Neural cell (in vitro differentiated cells): ENCODE results near the gene HOXD1. TPM values are rescaled to one million over a fixed set of nuclear protein-coding genes. Genes with fewer than 3 reads are reported as not detected.

Source experiments
- H2AFZ ChIP-seq: fragments of 200-600, 300-800 bp; sonication (generic), shearing (Covaris generic); 2 replicates; pipeline ENCODE4 v1.6.0; 2014; ENCODE audit warnings: low read depth, mild to moderate bottlenecking, antibody characterized with exemption, low read length, moderate library complexity
- H3F3A ChIP-seq: fragments of 200-600 bp; shearing (Covaris generic); 2 replicates; pipeline ENCODE4 v1.6.1; 2016; ENCODE audit warnings: mild to moderate bottlenecking, moderate library complexity, mixed read lengths, antibody characterized with exemption, low read length; ENCODE audit not compliant: insufficient read depth, poor library complexity, severe bottlenecking
- H3K27ac ChIP-seq: fragments of 200-600, 300-800 bp; sonication (generic), shearing (Covaris generic); 2 replicates; pipeline ENCODE4 v1.5.1; 2014; ENCODE audit warnings: mild to moderate bottlenecking, low read length, moderate library complexity
- H3K27me3 ChIP-seq: fragments of 300-800, 200-600 bp; sonication (generic), shearing (Covaris generic); 2 replicates; pipeline ENCODE4 v1.6.0; 2014; ENCODE audit warnings: mild to moderate bottlenecking, low read depth, low read length, moderate library complexity; ENCODE audit not compliant: insufficient read depth
- H3K36me3 ChIP-seq: fragments of 300-800, 200-600 bp; sonication (generic), shearing (Covaris generic); 2 replicates; pipeline ENCODE4 v1.5.1; 2014; ENCODE audit warnings: mild to moderate bottlenecking, antibody characterized with exemption, low read length, moderate library complexity; ENCODE audit not compliant: insufficient read depth
- H3K4me2 ChIP-seq: fragments of 300-800, 200-600 bp; sonication (generic), shearing (Covaris generic); 2 replicates; pipeline ENCODE4 v1.6.0; 2014; ENCODE audit warnings: mild to moderate bottlenecking, low read length
- H3K4me3 ChIP-seq: fragments of 300-800, 200-600 bp; sonication (generic), shearing (Covaris generic); 2 replicates; pipeline ENCODE4 v1.5.1; 2014; ENCODE audit warnings: mild to moderate bottlenecking, low read length, moderate library complexity
- H3K79me2 ChIP-seq: fragments of 200-600 bp; shearing (Covaris generic); replicated peaks from 2 replicates; pipeline ENCODE4 v1.6.0; 2014; ENCODE audit warnings: mild to moderate bottlenecking, low read length, moderate library complexity; ENCODE audit not compliant: insufficient read depth
- H3K9ac ChIP-seq: fragments of 300-800, 200-600 bp; sonication (generic), shearing (Covaris generic); 2 replicates; pipeline ENCODE4 v1.6.1; 2016; ENCODE audit warnings: mild to moderate bottlenecking, low read length, mixed read lengths
- H3K9me2 ChIP-seq: fragments of 200-600 bp; shearing (Covaris generic); 2 replicates; pipeline ENCODE4 v1.6.1; 2016; ENCODE audit warnings: mild to moderate bottlenecking, low read length, mixed read lengths; ENCODE audit not compliant: insufficient read depth
- H3K9me3 ChIP-seq: fragments of 200-600, 300-800 bp; sonication (generic), shearing (Covaris generic); 2 replicates; pipeline ENCODE4 v1.6.1; 2016; ENCODE audit warnings: mild to moderate bottlenecking, mixed run types, low read length, moderate library complexity, mixed read lengths
- H4K20me1 ChIP-seq: fragments of 200-600 bp; shearing (Covaris generic); 2 replicates; pipeline ENCODE4 v1.6.1; 2016; ENCODE audit warnings: mild to moderate bottlenecking, mixed run types; ENCODE audit not compliant: insufficient read depth
- EP300 ChIP-seq: fragments of 450-650 bp; conservative IDR thresholded peaks from 2 replicates; pipeline ENCODE4 v1.6.1; 2014; ENCODE audit warnings: antibody characterized with exemption, mild to moderate bottlenecking, moderate library complexity; ENCODE audit not compliant: poor library complexity, severe bottlenecking
- EZH2 ChIP-seq: fragments of 200-600, 300-800 bp; shearing (Covaris generic), sonication (generic); IDR thresholded peaks from 2 replicates; pipeline ENCODE4 v1.6.1; 2014; ENCODE audit warnings: antibody characterized with exemption, low read length, borderline replicate concordance, mild to moderate bottlenecking; ENCODE audit not compliant: insufficient read depth, poor library complexity, severe bottlenecking
- MXI1 ChIP-seq: fragments of 450-650 bp; conservative IDR thresholded peaks from 2 replicates; pipeline ENCODE4 v1.6.1; 2014; ENCODE audit warnings: antibody characterized with exemption, mild to moderate bottlenecking; ENCODE audit not compliant: poor library complexity, severe bottlenecking
- POLR2AphosphoS5 ChIP-seq: IDR thresholded peaks from 2 replicates; pipeline ENCODE4 v1.6.1; 2012
- RAD21 ChIP-seq: fragments of 450-650 bp; conservative IDR thresholded peaks from 2 replicates; pipeline ENCODE4 v1.6.1; 2014; ENCODE audit warnings: antibody characterized with exemption, mild to moderate bottlenecking, moderate library complexity
- REST ChIP-seq: IDR thresholded peaks from 2 replicates; pipeline ENCODE4 v1.6.1; 2012; ENCODE audit warnings: borderline replicate concordance
- SMC3 ChIP-seq: fragments of 450-650 bp; conservative IDR thresholded peaks from 2 replicates; pipeline ENCODE4 v1.6.1; 2014; ENCODE audit warnings: antibody characterized with exemption, mild to moderate bottlenecking, moderate library complexity; ENCODE audit not compliant: poor library complexity
- TAF1 ChIP-seq: IDR thresholded peaks from 2 replicates; pipeline ENCODE4 v1.6.1; 2012; ENCODE audit warnings: low read depth
- polyA plus RNA-seq: library from polyadenylated mRNA; depleted of rRNA; stranded (reverse); fragments of >200 nt; gene quantifications from 2 replicates; pipeline ENCODE4 v1.2.3, GENCODE V29; 2014
- TF ChIP-seq, protein P1 (sequence below): fragments of 450-650 bp; IDR thresholded peaks from 2 replicates; pipeline ENCODE4 v1.5.1; 2014; ENCODE audit warnings: antibody characterized with exemption, mild to moderate bottlenecking, moderate library complexity; ENCODE audit not compliant: poor library complexity, severe bottlenecking

HOXD1 gene
- polyA plus RNA-seq, 1 donor from 2014 or later = not detected

GRCh38 chr2:176164201-176164600, 24.3 kb upstream of the HOXD1 start:
- Histone ChIP-seq H3K27ac (no peak overlapping the region), H3K9me2 (no peaks in the 10 kb centered on the region), H3F3A (no peaks in the 10 kb centered on the region), H3K4me2 (no peak overlapping the region), H2AFZ (no peak overlapping the region), H3K79me2 (no peaks in the 10 kb centered on the region), H3K27me3 (peaks cover 100% of the 10 kb centered on the region), H3K4me3 (no peak overlapping the region), H3K9me3 (peaks cover 23% of the 10 kb centered on the region), H3K36me3 (no peaks in the 10 kb centered on the region), H3K9ac (no peak overlapping the region), H4K20me1 (no peaks in the 10 kb centered on the region)
- no peak for TF ChIP-seq MXI1
- no peak for TF ChIP-seq POLR2AphosphoS5
- TF ChIP-seq TAF1 = no peak
- TF ChIP-seq SMC3 = no peak
- TF ChIP-seq EZH2 = no peak
- TF ChIP-seq, protein P1, sequence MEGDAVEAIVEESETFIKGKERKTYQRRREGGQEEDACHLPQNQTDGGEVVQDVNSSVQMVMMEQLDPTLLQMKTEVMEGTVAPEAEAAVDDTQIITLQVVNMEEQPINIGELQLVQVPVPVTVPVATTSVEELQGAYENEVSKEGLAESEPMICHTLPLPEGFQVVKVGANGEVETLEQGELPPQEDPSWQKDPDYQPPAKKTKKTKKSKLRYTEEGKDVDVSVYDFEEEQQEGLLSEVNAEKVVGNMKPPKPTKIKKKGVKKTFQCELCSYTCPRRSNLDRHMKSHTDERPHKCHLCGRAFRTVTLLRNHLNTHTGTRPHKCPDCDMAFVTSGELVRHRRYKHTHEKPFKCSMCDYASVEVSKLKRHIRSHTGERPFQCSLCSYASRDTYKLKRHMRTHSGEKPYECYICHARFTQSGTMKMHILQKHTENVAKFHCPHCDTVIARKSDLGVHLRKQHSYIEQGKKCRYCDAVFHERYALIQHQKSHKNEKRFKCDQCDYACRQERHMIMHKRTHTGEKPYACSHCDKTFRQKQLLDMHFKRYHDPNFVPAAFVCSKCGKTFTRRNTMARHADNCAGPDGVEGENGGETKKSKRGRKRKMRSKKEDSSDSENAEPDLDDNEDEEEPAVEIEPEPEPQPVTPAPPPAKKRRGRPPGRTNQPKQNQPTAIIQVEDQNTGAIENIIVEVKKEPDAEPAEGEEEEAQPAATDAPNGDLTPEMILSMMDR = no peak
- TF ChIP-seq REST = no peak
- no peak for TF ChIP-seq RAD21
- no peak for TF ChIP-seq EP300

DNA sequence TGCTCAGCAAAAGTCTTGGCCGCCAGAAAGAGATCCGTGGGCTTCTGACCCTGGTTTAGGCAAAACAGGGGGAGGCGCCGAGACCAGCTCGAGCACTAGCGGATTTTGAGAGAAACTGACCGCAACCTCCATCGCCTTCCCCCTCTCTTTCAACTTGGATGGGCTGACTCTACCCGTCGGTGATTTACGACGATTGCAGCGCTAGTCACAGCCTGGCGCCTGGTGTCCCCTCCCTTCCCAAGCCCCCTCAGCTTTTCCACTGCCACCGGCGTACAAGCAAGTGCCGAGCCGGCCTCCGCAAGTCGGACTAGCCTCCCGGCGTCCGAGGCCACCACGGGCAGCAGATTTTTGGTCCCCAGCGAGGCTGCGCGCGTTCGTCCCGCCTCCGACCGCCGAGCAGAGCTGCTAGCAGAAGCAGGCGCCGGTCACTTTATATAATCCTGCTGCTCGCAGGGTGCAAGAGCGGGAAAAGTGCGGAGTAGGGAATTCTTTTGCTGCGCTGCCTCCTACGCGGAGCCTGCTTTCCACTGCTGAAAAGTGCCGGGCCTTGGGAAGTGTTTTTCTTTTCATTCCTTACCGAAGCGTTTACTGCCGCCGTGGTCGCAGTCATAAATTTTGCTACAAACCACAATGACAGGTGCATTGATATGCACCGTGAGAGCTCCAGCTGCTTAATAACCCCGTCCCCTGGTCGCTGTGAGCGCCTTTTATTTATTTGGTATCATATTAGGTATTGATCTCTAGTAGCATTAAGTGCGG, 23.7 kb upstream of the HOXD1 start:
- no peaks in the 10 kb centered on the region for H3K36me3 ChIP-seq
- H3K9ac ChIP-seq = no peak overlapping the region
- H3F3A ChIP-seq = no peaks in the 10 kb centered on the region
- peaks cover 100% of the 10 kb centered on the region for H3K27me3 ChIP-seq
- H3K9me3 ChIP-seq = peaks cover 23% of the 10 kb centered on the region
- H3K4me2 ChIP-seq = no peak overlapping the region
- TF ChIP-seq EZH2 (peak; percentile 82), EP300 (no peak)
- H3K79me2 ChIP-seq = no peaks in the 10 kb centered on the region
- no peak overlapping the region for H2AFZ ChIP-seq
- H4K20me1 ChIP-seq = no peaks in the 10 kb centered on the region
- no peak overlapping the region for H3K27ac ChIP-seq
- peak overlapping the region; percentile 44 for H3K4me3 ChIP-seq
- H3K9me2 ChIP-seq = no peaks in the 10 kb centered on the region
